HG02798 (cell line): ENCODE measurements around the gene PCDHGA11.
"Not testable (repeated sequence)": the region's sequence is repeated elsewhere in the genome, so short reads cannot be mapped to it uniquely, and the experiment has no call there.

Source experiments
- ATAC-seq: cut with Tn5 transposase; IDR thresholded peaks from one replicate; pipeline ENCODE4 v1.9.1; 2021; ENCODE audit warnings: mild to moderate bottlenecking; ENCODE audit not compliant: unreplicated experiment, poor library complexity

Gene PCDHGA11

GRCh38 chr5:141397756-141398551 lies 22.9 kb upstream of the PCDHGA11 start, which contains the start of gene PCDHGB5:
TSS of gene PCDHGB5 (plus strand) at chr5:141397947. CDS start at chr5:141398128, 181 bp downstream.
- ATAC-seq, result peak; percentile 96

GRCh38 chr5:141398608-141399007 lies 22.2 kb upstream of the PCDHGA11 start:
- ATAC-seq, result no peak

DNA sequence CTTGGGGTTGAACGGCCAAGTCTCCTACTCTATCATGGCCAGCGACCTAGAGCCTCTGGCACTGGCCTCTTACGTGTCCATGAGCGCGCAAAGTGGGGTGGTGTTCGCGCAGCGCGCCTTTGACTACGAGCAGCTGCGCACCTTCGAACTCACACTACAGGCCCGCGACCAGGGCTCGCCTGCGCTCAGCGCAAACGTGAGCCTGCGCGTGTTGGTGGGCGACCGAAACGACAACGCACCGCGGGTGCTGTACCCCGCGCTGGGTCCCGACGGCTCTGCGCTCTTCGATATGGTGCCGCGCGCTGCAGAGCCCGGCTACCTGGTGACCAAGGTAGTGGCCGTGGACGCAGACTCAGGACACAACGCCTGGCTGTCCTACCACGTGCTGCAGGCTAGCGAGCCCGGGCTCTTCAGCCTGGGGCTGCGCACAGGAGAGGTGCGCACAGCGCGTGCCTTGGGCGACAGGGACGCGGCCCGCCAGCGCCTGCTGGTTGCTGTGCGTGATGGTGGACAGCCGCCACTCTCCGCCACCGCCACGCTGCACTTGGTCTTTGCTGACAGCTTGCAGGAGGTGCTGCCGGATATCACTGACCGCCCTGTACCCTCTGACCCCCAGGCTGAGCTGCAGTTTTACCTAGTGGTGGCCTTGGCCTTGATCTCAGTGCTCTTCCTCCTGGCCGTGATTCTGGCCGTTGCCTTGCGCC lies 21.1 kb upstream of the PCDHGA11 start:
- ATAC-seq, result no peak

DNA sequence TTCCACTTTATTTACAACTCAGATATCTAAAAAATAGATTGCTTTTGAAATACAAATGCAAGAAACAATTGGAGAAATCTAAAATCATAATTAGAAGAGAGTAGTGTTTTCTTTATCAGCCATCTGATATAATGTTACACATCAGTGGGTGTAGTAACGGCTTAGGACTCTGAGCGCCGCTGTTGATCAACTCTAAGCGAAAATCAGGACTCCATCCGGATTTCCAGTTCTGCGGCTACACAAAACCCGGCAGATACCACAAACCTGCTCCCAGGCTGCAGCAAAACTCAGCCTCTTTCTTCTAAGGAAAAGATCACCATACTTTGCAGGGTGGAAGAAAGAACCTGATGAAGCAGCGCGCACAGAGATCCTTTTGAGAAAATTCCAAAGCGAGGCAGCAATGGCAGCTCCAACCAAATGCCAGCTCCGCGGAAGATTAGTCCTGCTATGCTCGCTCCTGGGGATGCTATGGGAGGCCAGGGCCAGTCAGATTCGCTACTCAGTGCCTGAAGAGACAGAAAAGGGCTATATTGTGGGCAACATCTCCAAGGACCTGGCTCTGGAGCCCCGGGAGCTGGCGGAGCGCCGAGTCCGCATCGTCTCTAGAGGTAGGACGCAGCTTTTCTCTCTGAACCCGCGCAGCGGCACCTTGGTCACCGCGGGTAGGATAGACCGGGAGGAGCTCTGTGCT lies 18.2 kb upstream of the PCDHGA11 start, which contains the start of gene PCDHGA9:
Gene PCDHGA9 (plus strand): TSS at position 226 of the 691 bp plus-strand sequence. CDS start 175 bp downstream, at position 401.
- ATAC-seq, result no peak

DNA sequence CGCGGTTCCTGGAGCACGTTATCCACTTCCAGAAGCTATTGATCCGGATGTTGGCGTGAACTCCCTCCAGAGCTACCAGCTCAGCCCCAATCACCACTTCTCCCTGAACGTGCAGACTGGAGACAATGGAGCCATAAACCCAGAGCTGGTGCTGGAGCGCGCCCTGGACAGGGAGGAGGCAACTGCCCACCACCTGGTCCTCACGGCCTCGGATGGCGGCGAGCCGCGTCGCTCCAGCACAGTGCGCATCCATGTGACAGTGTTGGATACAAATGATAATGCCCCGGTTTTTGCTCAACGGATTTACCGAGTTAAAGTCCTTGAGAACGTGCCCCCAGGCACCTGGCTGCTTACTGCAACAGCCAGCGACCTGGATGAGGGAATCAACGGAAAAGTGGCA lies 17.5 kb upstream of the PCDHGA11 start:
- ATAC-seq, result no peak

DNA sequence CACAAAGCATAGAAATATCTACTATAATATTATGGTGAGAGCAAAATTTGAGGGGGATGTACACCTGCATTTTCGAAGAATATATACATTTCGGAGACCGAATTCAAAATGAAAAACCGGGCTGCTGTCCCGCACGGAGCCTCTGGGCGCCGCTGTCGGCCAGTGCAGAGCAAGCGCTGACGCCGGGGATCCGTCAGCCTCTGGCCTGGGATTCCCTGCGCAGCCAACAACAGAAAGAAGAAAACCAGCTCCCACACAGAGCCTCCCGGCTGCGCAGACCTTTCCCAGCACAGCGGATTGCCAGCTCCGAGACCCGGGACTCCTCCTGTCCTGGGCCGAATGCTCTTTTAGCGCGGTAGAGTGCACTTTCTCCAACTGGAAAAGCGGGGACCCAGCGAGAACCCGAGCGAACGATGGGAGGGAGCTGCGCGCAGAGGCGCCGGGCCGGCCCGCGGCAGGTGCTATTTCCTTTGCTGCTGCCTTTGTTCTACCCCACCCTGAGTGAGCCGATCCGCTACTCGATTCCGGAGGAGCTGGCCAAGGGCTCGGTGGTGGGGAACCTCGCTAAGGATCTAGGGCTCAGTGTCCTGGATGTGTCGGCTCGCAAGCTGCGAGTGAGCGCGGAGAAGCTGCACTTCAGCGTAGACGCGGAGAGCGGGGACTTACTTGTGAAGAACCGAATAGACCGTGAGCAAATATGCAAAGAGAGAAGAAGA lies 12.9 kb upstream of the PCDHGA11 start, which contains the start of gene PCDHGB6:
Gene PCDHGB6 (plus strand): TSS at position 232 of the 716 bp plus-strand sequence. CDS start 182 bp downstream, at position 414.
- not testable (repeated sequence) for ATAC-seq

- no peak for ATAC-seq
Measured at GRCh38 chr5:141409598-141410306, 11.1 kb upstream of the PCDHGA11 start.

DNA sequence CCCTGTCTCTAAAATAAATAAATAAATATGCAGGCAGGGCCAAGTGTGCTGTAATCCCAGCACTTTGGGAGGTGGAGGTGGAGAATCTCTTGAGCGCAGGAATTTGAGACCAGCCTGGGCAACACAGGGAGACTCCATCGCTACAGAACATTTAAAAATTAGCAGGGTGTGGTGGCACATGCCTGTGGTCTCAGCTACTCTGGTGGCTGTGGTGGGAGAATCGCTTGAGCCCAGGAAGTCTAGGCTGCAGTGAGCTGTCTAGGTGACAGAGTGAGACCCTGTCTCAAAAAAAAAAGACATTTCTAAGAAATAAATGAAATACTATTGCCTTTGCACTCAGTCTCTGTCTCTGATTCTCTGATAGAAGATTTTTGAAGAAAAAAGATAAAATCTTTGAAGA lies 9.3 kb upstream of the PCDHGA11 start:
- ATAC-seq, result no peak

DNA sequence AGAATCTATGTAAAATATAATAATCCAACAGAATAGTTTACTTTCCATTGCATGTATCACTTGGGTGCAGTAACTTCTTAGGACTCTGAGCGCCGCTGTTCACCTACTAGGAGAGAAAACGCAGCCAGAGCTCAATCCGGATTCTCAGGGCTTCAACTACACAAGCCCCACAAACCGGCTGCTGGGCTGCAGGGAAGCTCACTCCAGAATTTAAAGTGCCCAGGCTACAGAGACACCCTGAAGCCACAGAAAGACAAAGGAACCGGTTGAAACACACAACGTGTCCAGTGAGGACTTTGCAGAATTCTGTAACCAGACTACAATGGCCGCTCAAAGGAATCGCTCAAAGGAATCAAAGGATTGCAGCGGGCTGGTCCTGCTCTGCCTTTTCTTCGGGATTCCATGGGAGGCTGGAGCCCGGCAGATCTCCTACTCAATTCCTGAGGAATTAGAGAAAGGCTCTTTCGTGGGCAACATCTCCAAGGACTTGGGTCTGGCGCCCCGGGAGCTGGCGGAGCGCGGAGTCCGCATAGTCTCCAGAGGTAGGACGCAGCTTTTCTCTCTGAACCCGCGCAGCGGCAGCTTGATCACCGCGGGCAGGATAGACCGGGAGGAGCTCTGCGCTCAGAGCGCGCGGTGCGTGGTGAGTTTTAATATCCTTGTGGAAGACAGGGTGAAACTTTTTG lies 7.9 kb upstream of the PCDHGA11 start, which contains the start of gene PCDHGA10:
Gene PCDHGA10 (plus strand): TSS at position 134 of the 686 bp plus-strand sequence. CDS start 189 bp downstream, at position 323.
- peak; percentile 69 for ATAC-seq

DNA sequence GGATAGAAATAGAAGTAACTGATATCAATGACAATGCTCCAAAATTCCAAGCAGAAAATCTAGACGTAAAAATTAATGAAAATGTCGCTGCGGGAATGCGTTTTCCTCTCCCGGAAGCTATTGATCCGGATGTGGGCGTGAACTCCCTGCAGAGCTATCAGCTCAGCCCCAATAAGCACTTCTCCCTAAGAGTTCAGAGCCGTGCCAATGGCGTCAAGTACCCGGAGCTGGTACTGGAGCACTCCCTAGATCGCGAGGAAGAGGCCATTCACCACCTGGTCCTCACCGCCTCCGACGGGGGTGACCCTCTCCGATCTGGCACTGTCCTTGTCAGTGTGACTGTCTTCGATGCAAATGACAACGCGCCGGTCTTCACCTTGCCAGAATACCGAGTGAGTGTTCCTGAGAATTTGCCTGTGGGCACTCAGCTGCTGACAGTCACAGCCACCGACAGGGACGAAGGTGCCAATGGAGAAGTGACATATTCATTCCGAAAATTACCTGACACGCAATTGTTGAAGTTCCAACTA lies 7.2 kb upstream of the PCDHGA11 start:
- ATAC-seq, result no peak

DNA sequence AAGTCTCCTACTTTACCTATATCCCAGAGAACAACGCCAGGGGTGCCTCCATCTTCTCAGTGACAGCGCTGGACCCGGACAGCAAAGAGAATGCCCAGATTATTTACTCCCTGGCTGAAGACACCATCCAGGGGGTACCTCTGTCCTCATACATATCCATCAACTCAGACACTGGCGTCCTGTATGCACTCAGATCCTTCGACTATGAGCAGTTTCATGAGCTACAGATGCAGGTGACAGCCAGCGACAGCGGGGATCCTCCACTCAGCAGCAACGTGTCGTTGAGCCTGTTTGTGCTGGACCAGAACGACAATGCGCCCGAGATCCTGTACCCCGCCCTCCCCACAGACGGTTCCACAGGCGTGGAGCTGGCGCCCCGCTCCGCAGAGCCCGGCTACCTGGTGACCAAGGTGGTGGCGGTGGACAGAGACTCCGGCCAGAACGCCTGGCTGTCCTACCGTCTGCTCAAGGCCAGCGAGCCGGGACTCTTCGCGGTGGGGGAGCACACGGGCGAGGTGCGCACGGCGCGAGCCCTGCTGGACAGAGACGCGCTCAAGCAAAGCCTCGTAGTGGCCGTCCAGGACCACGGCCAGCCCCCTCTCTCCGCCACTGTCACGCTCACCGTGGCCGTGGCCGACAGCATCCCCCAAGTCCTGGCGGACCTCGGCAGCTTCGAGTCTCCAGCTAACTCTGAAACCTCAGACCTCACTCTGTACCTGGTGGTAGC lies 6.1 kb upstream of the PCDHGA11 start:
- not testable (repeated sequence) for ATAC-seq

DNA sequence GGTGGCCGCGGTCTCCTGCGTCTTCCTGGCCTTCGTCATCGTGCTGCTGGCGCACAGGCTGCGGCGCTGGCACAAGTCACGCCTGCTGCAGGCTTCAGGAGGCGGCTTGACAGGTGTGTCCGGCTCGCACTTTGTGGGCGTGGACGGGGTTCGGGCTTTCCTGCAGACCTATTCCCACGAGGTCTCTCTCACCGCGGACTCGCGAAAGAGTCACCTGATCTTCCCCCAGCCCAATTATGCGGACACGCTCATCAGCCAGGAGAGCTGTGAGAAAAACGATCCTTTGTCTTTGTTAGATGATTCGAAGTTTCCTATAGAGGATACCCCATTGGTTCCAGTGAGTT lies 5.6 kb upstream of the PCDHGA11 start:
- ATAC-seq, result not testable (repeated sequence)

DNA sequence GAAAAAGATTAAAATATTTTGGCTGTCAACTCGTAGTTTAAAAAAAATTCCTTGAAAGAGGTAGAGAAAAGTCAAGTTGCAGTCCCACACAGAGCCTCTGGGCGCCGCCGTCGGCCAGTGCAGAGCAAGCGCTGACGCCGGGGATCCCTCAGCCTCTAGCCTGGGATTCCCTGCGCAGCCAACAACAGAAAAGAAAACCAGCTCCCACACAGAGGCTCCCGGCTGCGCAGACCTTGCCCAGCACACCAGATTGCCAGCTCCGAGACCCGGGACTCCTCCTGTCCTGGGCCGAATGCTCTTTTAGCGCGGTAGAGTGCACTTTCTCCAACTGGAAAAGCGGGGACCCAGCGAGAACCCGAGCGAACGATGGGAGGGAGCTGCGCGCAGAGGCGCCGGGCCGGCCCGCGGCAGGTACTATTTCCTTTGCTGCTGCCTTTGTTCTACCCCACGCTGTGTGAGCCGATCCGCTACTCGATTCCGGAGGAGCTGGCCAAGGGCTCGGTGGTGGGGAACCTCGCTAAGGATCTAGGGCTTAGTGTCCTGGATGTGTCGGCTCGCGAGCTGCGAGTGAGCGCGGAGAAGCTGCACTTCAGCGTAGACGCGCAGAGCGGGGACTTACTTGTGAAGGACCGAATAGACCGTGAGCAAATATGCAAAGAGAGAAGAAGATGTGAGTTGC lies 3.2 kb upstream of the PCDHGA11 start, which contains the start of gene PCDHGB7:
Gene PCDHGB7 (plus strand): TSS at position 184 of the 679 bp plus-strand sequence. CDS start 183 bp downstream, at position 367.
- ATAC-seq, result peak; percentile 80

- ATAC-seq, result no peak
Measured at GRCh38 chr5:141419074-141419880, 1.6 kb upstream of the PCDHGA11 start.

DNA sequence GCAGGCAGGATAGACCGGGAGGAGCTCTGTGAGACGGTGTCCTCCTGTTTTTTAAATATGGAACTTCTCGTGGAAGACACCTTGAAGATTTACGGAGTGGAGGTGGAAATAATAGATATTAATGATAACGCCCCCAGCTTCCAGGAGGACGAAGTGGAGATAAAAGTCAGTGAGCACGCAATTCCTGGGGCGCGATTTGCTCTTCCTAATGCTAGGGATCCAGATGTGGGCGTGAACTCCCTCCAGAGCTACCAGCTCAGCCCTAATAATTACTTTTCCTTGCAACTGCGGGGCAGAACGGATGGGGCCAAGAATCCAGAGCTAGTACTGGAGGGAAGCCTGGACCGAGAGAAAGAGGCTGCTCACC lies 621 bp downstream of the PCDHGA11 start:
- no peak for ATAC-seq

GRCh38 chr5:141422742-141423291 lies 2.0 kb downstream of the PCDHGA11 start:
- no peak for ATAC-seq
